Left renal cortex interstitium (tissue), 4 donors: ENCODE measurements around the gene NTRK3. TPM values are rescaled to one million over a fixed set of nuclear protein-coding genes. Genes with fewer than 3 reads are reported as not detected.

Source experiments
- DNase-seq, 4 donors: peaks; one replicate each; pipeline ENCODE4 v3.0.0-alpha.2; 2013; ENCODE audit warnings: low read depth in 4 of 4, low spot score in 2 of 4, missing footprints in 1 of 4
- polyA plus RNA-seq, 4 donors: library from polyadenylated mRNA; unstranded; fragments of 120-200 nt; gene quantifications; one replicate each; pipeline ENCODE4 v1.2.1, GENCODE V29; 2013; ENCODE audit not compliant: insufficient read length in 4 of 4

The NTRK3 gene
- polyA plus RNA-seq, 4 donors: 10.9 to 16.6 (median 13.0) TPM

DNA sequence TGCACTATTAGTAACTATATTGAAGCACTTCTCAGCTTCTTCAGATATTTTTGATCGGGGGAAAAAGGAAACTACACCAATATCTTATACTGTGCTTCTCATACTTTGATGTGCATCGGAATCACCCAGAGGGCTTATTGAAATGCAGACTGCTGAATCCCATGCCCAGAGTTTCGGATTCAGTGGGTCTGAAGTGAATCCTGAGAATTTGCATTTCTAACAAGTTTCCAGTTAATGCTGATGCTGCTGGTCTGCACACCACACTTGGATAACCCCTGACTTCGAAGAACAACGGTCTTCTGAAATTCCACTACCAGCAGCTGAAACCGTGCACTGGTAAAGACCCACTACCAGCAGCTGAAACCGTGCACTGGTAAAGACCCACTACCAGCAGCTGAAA, 243.9 kb downstream of the NTRK3 start:
- DNase-seq: no peak

DNA sequence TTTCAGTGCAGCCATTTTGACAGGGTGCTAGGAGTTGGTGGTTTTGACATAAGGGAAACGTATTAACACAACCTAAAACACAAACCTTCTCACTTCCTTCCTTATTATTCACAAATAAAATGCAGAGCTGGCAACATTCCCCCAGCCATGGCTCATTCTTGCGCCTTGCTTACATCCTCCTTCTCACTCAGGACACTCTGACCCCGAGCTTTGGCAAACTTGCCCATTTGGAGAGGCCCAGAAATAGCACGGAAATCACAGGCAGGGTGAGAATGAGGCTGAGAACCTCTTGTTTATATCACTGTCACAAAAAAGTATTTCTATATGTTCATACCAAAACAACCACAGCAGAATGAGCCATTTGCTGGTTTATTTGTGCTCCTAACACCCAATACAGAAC, 244.3 kb downstream of the NTRK3 start:
- no peak for DNase-seq

DNA sequence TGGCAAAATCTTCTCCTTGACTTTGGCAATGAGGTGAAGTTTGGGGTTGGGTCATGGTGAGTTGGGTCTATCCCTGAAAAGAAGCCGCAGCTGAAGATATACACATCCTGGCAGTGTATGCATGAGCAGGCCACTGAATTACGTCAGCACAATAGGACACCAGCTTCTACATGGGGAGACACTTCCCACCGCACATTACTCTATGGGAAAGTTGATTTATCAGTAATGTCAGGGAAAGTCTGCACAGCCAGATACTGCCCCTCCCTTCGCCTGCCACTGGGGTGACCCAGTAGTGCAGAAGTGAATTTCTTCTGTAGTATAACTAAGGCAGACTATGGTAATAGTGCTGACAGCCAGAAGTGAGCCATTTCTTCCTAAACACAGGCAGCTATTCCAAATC, 245.0 kb downstream of the NTRK3 start:
- no peak for DNase-seq

DNA sequence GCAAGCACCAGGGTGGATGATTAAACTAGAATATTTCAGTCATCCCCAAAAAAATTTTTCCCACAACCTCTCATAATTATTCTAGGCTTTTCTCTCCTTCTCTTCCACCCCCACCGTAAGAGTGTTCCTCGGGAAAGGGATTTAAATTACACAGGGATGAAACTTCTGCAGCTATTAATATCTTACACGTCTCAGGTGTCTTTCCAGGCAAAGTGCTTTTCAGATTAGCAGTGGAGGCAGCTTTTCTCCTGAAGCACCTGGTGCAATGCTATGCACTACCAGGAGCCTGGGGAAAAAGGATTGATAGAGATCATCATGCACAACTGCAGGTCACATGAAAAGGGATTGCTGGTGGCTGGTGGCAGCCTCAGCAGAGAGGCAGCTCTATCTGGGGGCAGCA, 250.4 kb downstream of the NTRK3 start:
- DNase-seq: no peak

DNA sequence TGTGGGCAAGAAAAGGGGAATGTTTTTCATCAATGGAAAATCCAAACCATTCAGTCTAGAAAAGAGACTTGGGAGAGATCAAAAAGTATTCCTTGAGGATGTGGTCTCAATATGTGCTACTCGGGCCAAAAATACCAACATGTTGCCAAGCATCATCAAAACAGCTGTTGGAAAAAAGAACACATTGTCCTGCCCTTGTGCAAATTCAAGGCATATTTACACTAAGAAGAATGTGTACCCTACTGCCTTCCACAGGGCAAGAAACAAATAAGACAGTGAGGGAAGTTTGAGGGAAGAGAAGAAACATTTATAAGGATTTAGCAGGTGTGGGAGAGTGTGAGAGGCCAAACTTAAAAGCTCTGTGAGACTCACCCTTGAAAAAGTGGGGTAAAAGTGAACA, 252.1 kb downstream of the NTRK3 start:
- no peak for DNase-seq

DNA sequence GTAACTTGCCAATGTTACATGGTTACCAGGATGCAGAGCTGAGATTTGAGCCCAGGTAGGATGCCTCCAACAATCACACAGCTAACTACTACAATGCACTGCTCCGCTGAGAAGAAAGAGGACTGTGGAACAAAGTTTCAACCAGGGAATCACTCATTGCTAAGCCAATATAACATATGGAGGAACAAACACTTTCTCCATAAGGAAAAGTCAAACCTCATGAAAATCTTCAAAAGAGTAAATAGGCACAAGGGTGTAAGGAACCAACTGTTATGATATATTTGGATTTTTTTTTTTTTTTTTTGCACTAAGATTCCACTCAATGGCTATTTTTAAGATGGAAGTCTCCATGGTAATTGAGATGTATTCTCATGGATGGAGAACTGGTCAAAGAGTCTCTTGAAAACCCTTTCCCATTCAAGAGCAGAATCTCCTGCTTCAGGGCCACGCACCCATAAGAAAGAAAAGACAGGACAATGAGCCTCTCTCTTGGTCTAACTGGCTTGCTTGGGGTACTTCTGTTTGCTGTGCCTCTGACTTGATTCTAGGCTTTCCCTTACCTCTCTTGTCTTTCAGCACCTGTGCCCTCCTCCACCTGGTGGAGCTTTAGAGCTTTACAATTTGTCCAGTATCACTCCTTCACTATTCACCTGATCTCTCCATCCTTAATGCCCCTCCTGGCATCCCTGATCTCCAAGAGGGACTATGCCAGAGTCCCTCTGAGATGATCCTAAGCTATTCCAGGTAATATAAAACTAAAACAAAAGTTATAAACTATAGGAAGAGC, 252.8 kb downstream of the NTRK3 start:
- DNase-seq: no peak

DNA sequence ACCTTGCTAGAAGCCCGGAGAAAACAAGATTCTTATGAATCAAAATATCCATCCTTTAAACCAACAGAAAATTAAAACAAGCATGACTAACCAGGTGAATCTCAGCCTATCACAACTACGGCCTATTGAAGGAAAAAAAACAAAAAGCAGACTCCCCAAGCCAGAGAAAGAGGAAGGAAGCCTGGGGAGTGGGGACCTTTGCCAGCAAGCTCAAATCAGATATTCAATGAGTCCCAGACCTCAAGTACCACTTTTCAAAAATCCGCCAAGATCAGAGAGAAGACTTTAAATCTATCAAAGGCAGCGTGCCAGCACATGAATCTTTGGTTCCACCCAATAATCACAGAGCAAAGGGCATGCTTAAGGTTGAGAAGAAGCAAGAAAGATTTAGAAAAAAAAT, 253.8 kb downstream of the NTRK3 start:
- no peak for DNase-seq

DNA sequence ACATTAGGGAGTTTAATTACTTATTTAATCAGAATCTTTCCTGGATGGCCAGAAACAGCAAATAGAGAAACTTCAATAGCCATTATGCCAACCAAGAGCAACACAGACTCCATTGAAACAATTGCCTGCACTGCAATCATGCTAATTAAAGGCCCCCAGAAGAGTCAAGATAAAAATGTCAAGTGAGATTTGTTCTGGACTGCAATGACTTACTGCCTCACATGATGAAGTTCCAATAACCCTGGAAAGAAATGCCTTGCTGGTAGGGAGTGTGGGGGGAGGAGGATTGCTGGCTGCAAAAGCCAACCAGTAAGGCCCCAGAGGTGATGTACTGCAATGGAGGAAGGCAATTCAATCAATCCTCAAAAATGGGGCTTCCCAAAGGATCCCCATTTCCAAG, 257.9 kb downstream of the NTRK3 start:
- no peak for DNase-seq

DNA sequence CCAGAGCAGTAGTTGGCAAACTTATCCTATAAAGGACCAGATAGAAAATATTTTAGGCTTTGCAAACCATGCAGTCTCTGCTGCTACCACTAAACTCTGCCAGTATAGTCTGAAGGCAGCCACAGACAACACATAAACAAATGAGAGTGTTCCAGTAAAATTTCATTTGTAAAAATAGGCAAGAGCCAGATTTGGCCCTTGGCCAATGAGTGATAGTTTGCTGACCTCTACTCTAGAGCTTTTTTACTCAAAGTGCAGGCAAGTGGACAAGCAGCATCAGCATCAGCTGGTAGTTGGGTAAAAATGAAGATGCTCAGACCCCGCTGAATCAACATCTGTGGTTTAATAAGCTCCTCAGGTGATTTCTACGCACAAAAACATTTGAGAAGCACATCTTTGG, 269.8 kb downstream of the NTRK3 start:
- DNase-seq: no peak

DNA sequence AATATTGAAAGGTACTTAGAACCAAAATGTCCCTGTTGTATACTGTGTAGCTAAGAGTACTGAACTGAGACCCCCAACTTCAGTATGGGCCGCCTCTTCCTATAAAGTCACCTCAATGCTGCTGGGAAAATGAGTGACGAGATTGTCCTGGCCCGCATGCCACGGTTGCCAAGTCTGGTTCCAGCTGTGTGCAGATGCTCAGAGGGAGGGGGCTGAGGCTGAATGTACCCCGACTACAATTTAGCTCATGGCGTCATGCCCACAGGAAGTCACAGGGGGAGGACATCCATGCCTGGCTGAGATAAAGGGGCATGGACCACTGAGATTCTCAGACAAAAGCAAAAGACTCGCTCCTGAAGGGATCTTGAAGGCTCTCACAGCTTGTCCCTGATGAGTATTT, 271.1 kb downstream of the NTRK3 start:
- no peak for DNase-seq

DNA sequence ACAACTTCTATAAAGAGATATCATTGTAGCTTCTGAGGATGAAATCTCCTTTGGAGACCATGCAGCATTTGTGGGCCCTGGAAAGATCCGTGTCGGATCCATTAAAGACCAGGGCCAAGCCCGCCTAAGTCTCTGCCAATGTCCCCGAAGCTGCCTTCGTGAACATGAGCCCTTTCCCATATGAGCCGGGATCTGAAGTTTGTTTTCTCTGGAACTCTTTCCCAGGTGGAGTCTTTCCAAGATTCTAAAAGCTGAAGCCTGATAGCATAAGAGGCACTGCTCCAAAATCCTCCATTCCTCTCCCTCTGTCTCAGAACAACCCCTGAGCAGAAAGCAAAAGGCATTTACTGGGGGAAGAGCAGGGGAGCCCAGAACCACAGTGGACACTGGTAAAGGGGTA, 274.6 kb downstream of the NTRK3 start:
- DNase-seq: peak in 1 of 4 donors; percentile 15

DNA sequence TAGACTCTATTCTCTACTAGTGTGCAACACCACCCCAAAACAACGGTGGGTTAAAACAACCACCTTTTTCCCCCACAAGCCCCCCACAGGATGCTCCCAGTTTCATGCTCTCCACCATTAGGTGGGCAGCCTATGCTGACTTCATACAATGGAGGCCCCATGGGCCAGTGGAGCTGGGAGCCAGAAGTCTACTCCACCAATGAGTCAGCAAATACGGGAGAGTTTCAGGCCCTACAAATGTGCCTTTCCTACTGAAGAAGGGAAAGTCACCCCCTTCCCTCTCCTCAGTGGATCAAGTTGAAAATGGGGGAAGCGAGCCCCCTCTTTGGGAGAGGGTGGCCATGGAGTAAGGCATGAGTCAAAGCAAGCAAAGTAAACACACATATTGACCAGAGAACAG, 278.6 kb downstream of the NTRK3 start:
- DNase-seq: no peak

DNA sequence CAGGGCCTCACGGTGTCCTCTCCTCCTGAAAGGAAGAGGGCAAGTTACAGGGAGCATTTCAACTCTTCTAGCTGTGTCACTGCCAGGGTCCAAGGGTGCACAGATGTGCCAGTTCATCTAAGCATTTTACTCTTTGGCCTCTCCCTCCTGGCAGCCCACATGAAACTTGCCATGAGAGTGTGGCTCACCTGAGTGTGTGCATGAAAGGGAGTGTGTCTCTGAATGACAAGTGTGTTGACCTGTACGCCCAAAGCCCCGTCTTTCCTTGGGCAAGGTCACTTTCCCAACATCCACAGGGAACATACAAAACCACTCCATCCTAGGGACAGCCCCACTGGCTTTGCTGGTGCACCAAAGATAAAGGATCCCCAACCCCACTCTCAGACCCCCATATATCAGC, 280.0 kb downstream of the NTRK3 start:
- no peak for DNase-seq

DNA sequence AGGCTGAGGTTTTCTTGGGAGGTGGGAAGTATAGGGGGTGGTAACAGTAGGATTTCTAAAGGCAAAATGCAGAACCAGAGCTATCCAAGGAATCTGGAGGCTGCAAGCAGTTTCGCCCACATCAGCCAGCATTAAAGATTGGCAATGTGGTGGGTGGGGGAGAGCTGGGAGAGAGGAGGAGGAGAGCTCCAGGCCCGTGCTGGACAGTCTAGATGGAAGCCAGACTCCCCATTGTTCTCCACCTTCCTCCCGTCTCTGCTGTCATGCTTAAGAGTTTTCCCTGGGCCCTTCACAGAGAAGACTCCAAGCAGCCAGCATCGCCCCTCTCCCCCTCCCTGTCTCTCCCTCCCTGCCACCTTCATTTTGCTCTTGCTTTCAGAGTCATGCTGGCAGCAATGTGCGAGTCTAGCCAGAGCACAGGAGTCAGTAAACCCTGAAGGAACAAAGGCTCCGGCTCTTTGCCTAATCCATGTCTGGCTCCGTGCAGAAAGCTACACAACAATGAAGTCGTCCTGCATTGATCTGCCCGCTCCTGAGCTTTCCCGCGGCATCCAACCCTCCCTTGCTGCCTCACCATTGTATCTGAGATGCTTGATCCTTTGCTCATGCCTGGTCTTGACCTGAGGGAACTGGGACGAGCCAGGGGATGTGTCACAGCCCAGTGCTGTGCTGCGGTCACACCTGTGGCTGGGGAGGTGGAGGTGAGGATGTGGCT, 282.9 kb downstream of the NTRK3 start:
- no peak for DNase-seq

DNA sequence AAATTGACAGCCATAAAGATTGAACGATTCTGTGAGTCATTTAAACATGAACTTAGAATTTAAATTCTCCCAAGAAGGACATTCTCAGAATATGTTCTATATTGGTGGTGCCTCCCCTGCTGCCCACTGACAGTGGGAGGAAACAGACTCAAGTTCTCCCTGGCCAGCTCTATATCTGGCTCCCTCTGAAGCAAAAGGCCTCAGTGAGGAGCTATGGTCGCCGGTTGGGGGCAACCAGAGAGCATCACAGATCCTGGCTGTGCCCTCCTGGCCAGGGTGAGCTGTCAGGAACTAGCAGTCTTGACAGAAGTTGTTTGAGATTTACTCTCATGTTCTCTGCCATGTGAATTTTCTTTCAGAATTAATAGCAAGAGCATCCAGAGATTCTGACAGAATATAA, 285.5 kb downstream of the NTRK3 start:
- no peak for DNase-seq

DNA sequence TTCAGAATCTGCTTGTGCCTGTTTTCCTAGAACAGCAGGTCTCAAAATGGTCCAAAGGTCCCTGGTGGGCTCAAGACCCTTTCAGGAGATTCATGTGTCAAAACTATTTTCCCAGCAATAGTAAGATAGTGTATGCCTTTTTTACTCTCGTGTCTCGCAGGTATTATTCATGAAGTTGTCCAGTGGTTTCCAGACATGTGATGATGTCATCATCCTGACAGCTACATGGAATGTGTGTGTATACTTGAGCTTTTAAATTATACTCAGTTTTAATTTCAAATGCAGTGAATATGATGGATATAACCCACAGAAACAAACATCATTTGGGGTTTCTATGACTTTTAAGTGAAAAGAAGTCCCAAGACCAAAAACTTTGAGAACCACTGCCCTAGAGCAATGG, 288.6 kb downstream of the NTRK3 start:
- no peak for DNase-seq

DNA sequence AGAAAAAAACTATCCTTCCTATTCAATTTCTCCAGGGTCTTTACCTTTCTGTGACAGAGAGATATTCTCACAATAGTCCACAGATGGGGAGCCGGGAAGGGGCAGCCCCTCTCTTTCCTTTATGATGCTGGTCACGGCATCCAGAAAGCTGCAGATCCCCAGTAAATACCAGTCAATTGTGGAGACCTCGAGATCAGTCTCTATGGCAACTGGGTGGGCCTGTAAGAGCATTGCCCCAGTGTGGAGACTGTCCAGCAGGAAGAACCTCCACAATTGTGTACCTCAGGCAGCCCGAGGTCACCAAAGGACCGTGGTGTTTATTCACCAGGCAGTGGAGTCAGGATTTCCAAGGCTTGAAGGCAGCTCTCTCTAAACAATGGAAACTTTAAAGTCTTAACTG, 291.2 kb downstream of the NTRK3 start:
- no peak for DNase-seq

DNA sequence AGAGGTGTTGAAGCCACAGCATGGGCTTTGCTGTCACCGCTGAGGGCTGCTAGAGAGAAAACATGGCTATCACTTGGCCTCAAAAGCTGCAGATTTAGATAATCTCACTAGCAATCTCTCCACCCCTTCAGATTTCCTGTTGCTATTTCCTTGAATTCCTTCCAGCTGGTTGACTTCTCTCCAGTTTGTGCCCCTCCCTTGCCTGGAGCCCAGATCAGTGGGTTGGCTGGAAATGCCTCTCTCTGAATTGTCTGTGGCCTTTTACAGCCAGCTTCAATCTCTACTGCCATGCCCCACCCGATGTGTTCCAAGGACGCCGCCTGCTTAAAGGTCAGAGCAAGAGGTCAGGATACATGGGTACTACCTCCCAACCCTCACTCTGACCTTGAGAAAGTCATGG, 294.1 kb downstream of the NTRK3 start:
- DNase-seq: no peak

DNA sequence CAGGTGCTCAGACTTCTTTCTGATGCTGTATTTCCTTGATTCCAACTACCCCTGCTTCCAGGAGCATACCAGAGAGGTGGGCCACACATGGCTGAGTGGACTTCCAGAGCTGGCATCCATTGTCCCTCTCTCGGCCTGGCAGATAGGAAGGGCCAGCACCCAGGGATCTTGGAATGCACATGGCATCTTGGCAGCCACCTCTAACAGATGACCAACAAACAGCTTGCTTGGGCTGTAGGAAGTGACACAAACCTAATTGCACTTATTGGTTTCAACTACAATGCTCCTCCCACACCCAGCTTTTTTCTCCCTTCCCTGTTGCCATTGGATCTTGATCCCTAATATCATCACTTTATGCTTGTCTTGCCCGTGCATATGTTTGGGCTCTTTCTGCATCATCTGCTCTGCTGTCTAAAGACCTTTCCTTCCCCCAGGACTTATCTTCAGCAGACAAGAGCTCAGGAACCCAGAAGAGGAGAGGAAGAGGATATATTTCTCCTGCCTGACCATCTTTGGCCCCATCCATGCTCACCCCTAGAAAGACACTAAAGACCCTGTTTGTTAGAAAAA, 294.6 kb downstream of the NTRK3 start:
- no peak for DNase-seq

DNA sequence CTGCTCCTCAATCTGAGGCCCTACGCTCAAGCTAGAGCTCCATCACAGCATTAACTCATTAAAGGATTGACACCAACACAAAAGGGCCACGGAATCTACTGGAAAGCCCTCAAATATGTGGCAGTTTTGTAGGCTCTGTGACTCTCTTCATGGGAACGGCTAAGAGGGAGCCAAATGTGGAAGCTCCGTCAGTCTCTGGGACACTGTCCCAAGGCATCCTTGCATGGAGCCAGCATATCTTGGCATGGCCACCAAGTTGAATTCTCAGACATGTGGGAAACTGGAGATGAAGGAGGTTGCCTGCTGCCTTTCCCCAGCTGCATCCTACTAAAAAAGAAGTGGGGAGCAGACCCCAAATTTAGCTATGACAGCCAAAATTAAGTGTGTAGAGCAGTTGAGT, 296.9 kb downstream of the NTRK3 start:
- no peak for DNase-seq

DNA sequence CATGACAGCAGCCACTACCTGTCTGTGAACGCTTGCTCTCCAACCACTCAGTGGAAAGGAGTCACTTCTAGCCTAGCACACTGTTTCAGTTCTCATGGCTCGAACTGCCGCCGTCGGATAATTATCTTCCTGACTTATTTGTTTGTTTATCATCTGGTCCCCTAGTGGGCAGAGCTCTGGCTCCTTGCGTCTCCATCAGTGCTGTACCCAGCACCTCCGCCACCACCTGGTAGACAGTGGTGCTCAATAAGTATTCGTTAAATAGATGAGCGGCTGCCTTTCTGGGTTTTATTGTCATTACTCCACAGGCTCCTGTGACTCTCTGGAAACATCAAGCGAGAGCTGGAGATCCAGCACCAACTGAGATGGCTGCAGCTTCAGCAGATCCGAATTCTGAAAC, 297.5 kb downstream of the NTRK3 start:
- DNase-seq: no peak

DNA sequence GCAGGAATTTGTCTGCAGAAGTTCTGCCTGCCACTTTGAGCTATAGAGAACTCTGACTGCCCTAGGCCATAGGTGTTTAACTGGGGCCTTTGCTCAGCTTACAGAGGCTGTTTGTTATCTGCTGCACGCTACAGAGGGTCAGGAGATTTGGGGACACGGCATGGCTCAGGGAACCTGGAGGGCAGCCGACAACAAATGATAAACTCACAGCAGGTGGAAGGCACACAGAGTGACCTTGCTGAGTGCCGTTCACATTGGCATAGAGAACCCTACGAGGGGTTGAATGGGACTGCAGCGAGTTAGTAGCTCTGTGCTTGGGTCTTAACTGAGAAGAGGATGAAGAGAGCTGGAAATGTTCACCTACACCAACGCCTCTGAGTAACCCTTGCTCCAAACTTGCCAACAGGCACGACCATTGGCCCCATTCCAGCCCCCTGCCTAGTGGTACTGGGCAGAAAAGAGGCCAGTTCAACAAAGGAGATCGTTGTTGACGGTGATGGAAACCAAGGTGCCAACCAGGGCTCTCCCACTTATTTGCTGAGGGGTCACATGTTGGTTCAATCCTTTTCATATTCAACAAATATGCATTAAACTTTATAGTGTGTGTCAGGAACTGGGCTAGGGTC, 301.1 kb downstream of the NTRK3 start:
- no peak for DNase-seq
